ENCODE measurements around the gene ADTRP.
"Not testable (repeated sequence)": the region's sequence is repeated elsewhere in the genome, so short reads cannot be mapped to it uniquely, and the experiment has no call there.

The ADTRP gene

GRCh38 chr6:11802886-11803590, 24.4 kb upstream of the ADTRP start:
- no peak for DNase-seq

GRCh38 chr6:11800531-11800930, 21.9 kb upstream of the ADTRP start:
- not testable (repeated sequence) for DNase-seq

- DNase-seq = no peak
Measured at GRCh38 chr6:11798538-11798937, 19.9 kb upstream of the ADTRP start.

- DNase-seq = no peak
Measured at GRCh38 chr6:11798096-11798495, 19.5 kb upstream of the ADTRP start.

GRCh38 chr6:11796829-11797228, 18.2 kb upstream of the ADTRP start:
- DNase-seq = no peak

- DNase-seq = no peak
Measured at GRCh38 chr6:11795403-11795802, 16.8 kb upstream of the ADTRP start.

GRCh38 chr6:11793277-11793676, 14.7 kb upstream of the ADTRP start:
- no peak for DNase-seq

- no peak for DNase-seq
Measured at GRCh38 chr6:11791354-11792107, 12.9 kb upstream of the ADTRP start.

GRCh38 chr6:11789744-11790143, 11.1 kb upstream of the ADTRP start:
- no peak for DNase-seq

GRCh38 chr6:11788043-11788442, 9.4 kb upstream of the ADTRP start:
- DNase-seq = no peak

- no peak for DNase-seq
Measured at GRCh38 chr6:11785774-11786579, 7.4 kb upstream of the ADTRP start.

- no peak for DNase-seq
Measured at GRCh38 chr6:11785415-11785773, 6.8 kb upstream of the ADTRP start.

- no peak for DNase-seq
Measured at GRCh38 chr6:11784341-11784740, 5.7 kb upstream of the ADTRP start.

GRCh38 chr6:11783524-11784064, 5.0 kb upstream of the ADTRP start:
- DNase-seq = no peak

GRCh38 chr6:11782524-11782923, 3.9 kb upstream of the ADTRP start:
- no peak for DNase-seq

- DNase-seq = no peak
Measured at GRCh38 chr6:11780097-11780428, 1.5 kb upstream of the ADTRP start.

GRCh38 chr6:11779329-11780096, 910 bp upstream of the ADTRP start:
- no peak for DNase-seq

GRCh38 chr6:11778036-11778435, 567 bp downstream of the ADTRP start:
- DNase-seq = no peak

- DNase-seq = no peak
Measured at GRCh38 chr6:11775791-11776409, 2.7 kb downstream of the ADTRP start.

GRCh38 chr6:11774426-11774825, 4.2 kb downstream of the ADTRP start:
- no peak for DNase-seq

GRCh38 chr6:11773581-11773980, 5.0 kb downstream of the ADTRP start:
- no peak for DNase-seq

- DNase-seq = no peak
Measured at GRCh38 chr6:11773013-11773412, 5.6 kb downstream of the ADTRP start.

Data from NCI-H774 (cell line).